ENCODE data around the gene MOGAT3. TPM values are rescaled to one million over a fixed set of nuclear protein-coding genes. Genes with fewer than 3 reads are reported as not detected.

Gene MOGAT3
- total RNA-seq, 1 donor from 2014 or later = not detected

DNA sequence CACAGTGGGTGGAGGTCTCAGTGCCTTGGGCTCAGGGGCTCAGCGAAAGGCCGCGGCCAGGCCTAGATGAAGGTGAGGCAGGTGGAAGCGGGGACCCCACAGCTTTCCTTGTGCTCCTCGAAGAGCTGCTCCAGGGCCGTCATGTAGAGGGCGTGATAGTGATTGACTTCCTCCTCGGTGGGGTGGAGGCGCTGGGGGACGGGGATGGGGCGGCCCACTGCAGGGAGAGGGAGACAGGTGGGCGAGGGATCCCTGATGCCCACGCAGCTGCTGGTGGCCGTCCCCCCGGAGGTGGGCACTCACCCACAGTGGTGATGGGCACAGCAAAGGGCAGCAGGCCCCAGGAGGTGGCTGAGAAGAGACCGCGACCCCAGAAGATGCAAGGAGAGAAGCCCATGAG lies 5.0 kb downstream of the MOGAT3 start:
- TF ChIP-seq, protein P1, sequence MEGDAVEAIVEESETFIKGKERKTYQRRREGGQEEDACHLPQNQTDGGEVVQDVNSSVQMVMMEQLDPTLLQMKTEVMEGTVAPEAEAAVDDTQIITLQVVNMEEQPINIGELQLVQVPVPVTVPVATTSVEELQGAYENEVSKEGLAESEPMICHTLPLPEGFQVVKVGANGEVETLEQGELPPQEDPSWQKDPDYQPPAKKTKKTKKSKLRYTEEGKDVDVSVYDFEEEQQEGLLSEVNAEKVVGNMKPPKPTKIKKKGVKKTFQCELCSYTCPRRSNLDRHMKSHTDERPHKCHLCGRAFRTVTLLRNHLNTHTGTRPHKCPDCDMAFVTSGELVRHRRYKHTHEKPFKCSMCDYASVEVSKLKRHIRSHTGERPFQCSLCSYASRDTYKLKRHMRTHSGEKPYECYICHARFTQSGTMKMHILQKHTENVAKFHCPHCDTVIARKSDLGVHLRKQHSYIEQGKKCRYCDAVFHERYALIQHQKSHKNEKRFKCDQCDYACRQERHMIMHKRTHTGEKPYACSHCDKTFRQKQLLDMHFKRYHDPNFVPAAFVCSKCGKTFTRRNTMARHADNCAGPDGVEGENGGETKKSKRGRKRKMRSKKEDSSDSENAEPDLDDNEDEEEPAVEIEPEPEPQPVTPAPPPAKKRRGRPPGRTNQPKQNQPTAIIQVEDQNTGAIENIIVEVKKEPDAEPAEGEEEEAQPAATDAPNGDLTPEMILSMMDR (IDR thresholded peaks at IDR 0.05; ENCODE audit: insufficient read depth, low read length, severe bottlenecking) = no peak
- Histone ChIP-seq H3K4me3 (ENCODE audit: low read depth, low read length) (no peak overlapping the region), H3K36me3 (ENCODE audit: control insufficient read depth, insufficient read depth, low read length) (no peaks in the 10 kb centered on the region), H3K27me3 (ENCODE audit: control insufficient read depth, insufficient read depth, low read length) (peaks cover 2% of the 10 kb centered on the region)
- FAIRE-seq (no peak), DNase-seq (ENCODE audit: low read depth) (no peak)

DNA sequence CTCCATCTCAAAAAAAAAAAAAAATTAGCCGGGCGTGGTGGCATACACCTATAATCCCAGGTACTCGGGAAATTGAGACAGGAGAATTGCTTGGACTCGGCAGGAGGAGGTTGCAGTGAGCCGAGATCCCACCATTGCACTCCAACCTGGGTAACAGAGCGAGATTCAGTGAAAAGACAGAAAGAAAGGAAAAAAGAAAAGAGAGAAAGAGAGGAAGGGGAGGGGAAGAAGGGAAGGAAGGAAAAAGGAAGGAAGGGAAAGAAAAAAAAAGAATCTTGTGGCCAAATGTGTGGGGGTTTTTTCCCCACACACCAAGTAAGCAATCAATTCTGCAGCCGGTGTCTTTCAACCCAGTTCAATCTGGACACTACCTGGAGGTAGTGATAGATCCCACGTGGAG lies 11.7 kb downstream of the MOGAT3 start:
- FAIRE-seq (no peak), DNase-seq (ENCODE audit: low read depth) (no peak)
- no peaks in the 10 kb centered on the region for H3K36me3 ChIP-seq (ENCODE audit: control insufficient read depth, insufficient read depth, low read length)
- no peak overlapping the region for H3K4me3 ChIP-seq (ENCODE audit: low read depth, low read length)
- TF ChIP-seq, protein P1 (IDR thresholded peaks at IDR 0.05; ENCODE audit: insufficient read depth, low read length, severe bottlenecking) = no peak
- H3K27me3 ChIP-seq (ENCODE audit: control insufficient read depth, insufficient read depth, low read length) = no peaks in the 10 kb centered on the region

DNA sequence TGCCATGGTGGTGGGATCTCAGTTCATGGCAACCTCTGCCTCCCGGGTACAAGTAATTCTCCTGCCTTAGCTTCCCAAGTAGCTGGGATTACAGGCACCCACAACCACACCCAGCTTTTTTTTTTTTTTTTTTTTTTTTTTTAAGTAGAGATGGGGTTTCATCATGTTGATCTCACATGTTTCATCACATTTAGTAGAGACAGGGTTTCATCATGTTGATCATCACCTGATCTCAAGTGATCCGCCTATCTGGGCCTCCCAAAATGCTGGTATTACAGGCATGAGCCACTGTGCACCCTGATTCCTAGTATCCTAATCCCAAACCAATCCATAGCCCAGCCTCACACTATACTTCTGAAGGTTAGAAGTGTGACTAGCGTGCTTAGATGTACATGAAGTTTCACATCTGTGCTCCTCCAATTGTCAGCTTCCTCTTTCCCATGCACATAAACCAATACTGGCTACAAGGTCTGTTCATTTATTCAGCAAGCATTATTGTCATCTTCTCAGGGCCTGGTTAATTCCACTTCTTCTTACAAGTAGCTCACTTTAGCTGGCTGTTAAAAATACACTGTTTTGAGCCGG lies 13.9 kb downstream of the MOGAT3 start:
- Histone ChIP-seq H3K4me3 (ENCODE audit: low read depth, low read length) (no peak overlapping the region), H3K36me3 (ENCODE audit: control insufficient read depth, insufficient read depth, low read length) (no peaks in the 10 kb centered on the region), H3K27me3 (ENCODE audit: control insufficient read depth, insufficient read depth, low read length) (no peaks in the 10 kb centered on the region)
- no peak for FAIRE-seq
- DNase-seq (ENCODE audit: low read depth) = no peak
- TF ChIP-seq, protein P1 (IDR thresholded peaks at IDR 0.05; ENCODE audit: insufficient read depth, low read length, severe bottlenecking) = no peak

DNA sequence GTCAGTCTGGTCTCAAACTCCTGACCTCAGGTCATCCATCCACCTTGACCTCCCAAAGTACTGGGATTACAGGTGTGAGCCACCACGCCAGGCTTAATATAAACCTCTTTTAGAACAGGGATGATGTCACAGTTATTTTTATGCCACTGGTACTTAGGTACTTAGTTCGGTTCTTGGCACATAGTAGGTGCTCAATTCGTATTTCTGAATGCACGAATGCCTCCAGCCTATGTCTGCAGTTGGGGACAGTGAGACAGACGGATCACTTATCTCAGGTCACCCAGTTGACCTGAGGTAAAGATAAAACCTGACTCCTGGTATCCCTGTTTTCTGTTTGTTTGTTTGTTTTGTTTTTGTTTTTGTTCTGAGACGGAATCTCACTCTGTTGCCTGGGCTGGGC lies 14.6 kb downstream of the MOGAT3 start:
- FAIRE-seq (no peak), DNase-seq (ENCODE audit: low read depth) (no peak)
- Histone ChIP-seq H3K27me3 (ENCODE audit: control insufficient read depth, insufficient read depth, low read length) (no peaks in the 10 kb centered on the region), H3K36me3 (ENCODE audit: control insufficient read depth, insufficient read depth, low read length) (no peaks in the 10 kb centered on the region), H3K4me3 (ENCODE audit: low read depth, low read length) (no peak overlapping the region)
- TF ChIP-seq, protein P1 (IDR thresholded peaks at IDR 0.05; ENCODE audit: insufficient read depth, low read length, severe bottlenecking) = no peak

DNA sequence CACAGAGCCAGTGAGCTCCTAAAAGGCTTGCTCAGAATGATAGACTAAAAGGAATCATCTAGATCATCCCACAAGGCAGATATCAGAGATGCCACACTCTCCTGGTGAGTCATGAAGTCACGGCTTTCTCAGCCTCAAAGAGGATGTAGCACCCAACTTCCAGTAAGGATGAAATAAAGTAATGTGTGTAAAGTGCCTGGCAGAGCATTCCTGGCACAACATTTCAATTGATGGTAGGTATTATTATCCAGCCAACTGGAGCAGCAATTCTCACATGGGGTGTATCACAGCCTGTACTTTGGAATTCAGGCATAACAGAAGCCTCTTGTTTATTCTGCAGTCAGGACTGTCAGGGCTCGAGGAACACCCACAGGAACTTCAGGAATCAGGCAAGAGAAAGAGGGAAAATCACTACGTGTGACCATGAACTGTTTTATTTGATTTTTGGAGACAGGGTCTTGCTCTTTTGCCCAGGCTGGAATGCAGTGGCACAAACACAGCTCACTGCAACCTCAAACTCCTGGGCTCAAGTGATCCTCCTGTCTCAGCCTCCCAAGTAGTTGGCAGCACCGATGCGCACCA lies 15.5 kb downstream of the MOGAT3 start:
- FAIRE-seq (no peak), DNase-seq (ENCODE audit: low read depth) (peak; percentile 28)
- Histone ChIP-seq H3K4me3 (ENCODE audit: low read depth, low read length) (no peak overlapping the region), H3K27me3 (ENCODE audit: control insufficient read depth, insufficient read depth, low read length) (peaks cover 6% of the 10 kb centered on the region), H3K36me3 (ENCODE audit: control insufficient read depth, insufficient read depth, low read length) (no peaks in the 10 kb centered on the region)
- TF ChIP-seq, protein P1 (IDR thresholded peaks at IDR 0.05; ENCODE audit: insufficient read depth, low read length, severe bottlenecking) = no peak

Data from bronchial epithelial cell (primary cell).